ENCODE results near the gene AKNA. TPM values are rescaled to one million over a fixed set of nuclear protein-coding genes. Genes with fewer than 3 reads are reported as not detected.

AKNA gene
- total and polyA plus RNA-seq, 12 donors = 4.8 to 37.3 (median 15.9) TPM

DNA sequence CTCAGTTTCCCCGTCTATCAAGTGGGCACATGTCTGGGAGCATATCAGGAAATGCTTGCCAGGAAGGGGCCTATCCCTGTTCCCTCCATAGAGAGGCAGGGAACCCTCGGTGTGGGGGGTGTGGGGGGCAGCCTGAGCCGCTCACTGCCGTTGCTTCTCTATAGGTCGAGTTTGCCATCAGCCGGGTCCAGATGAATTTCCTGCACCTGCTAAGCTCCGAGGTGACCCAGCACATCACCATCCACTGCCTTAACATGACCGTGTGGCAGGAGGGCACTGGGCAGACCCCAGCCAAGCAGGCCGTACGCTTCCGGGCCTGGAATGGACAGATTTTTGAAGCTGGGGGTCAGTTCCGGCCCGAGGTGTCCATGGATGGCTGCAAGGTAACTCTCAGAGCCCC, 78.7 kb downstream of the AKNA start:
- WGBS, 4 donors = 86 to 97% (median 95%) methylated on average over 6 to 13 of the region's 13 CpGs
- intact Hi-C loops (cut with DNase I) = no loop called here
- Histone ChIP-seq H3K27ac (no peak overlapping the region), H3K4me3 (no peak overlapping the region), H3K9me3 (replicated peaks in 1 of 3) (no peaks in the 10 kb centered on the region), H3K36me3 (replicated peaks in 1 of 2) (peaks cover 0 to 5% of the 10 kb centered on the region in 2 donors), H3K27me3 (no peaks in the 10 kb centered on the region), H3K4me1 (replicated peaks in 1 of 2) (no peaks in the 10 kb centered on the region)
- DNase-seq = peak in 4 of 7 donors; percentile 5 to 44 (median 12)
- TF ChIP-seq POLR2A (IDR thresholded peaks at IDR 0.05) = no peak
- TF ChIP-seq, protein P1, sequence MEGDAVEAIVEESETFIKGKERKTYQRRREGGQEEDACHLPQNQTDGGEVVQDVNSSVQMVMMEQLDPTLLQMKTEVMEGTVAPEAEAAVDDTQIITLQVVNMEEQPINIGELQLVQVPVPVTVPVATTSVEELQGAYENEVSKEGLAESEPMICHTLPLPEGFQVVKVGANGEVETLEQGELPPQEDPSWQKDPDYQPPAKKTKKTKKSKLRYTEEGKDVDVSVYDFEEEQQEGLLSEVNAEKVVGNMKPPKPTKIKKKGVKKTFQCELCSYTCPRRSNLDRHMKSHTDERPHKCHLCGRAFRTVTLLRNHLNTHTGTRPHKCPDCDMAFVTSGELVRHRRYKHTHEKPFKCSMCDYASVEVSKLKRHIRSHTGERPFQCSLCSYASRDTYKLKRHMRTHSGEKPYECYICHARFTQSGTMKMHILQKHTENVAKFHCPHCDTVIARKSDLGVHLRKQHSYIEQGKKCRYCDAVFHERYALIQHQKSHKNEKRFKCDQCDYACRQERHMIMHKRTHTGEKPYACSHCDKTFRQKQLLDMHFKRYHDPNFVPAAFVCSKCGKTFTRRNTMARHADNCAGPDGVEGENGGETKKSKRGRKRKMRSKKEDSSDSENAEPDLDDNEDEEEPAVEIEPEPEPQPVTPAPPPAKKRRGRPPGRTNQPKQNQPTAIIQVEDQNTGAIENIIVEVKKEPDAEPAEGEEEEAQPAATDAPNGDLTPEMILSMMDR (IDR thresholded peaks at IDR 0.05) = no peak

DNA sequence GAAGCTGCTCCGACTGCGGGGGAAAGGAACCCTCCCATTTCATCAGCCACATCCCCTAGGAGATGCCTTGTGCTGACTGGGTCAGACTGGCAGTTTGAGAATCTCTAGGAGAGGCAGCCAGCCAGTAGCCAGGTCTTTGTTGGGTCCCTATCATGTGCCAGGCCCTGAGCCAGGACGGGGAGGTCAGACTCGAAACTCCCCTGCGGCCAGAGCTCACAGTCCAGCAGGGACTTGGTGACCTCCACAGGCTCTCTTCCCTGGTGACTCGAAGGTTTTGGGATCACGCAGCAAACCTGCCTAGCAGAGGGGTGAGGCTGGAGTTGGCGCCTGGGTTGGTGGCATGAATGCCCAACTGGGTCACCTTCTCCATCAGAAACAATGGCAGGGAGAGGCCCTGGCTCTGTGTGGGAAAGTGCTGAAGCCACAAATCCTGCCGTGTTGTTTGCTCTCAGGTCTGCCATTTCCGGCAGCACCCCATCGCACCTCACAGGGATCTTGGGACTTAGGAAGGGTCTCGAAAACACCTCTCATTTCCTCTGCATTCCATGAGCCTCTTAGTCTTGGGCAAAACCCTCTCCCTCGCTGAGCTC, 79.3 kb downstream of the AKNA start:
- TF ChIP-seq, protein P1 (IDR thresholded peaks at IDR 0.05) = no peak
- TF ChIP-seq POLR2A (IDR thresholded peaks at IDR 0.05) = no peak
- H3K9me3 ChIP-seq (replicated peaks in 1 of 3) = no peaks in the 10 kb centered on the region
- peak in 5 of 7 donors; percentile 5 to 40 (median 9) for DNase-seq
- H3K27ac ChIP-seq = no peak overlapping the region
- H3K27me3 ChIP-seq = no peaks in the 10 kb centered on the region
- H3K4me3 ChIP-seq = no peak overlapping the region
- H3K36me3 ChIP-seq (replicated peaks in 1 of 2) = peaks cover 0 to 5% of the 10 kb centered on the region in 2 donors
- intact Hi-C loops (cut with DNase I) = no loop called here
- H3K4me1 ChIP-seq (replicated peaks in 1 of 2) = no peaks in the 10 kb centered on the region
- WGBS, 4 donors = 85 to 95% (median 94%) methylated on average over 8 to 13 of the region's 13 CpGs

DNA sequence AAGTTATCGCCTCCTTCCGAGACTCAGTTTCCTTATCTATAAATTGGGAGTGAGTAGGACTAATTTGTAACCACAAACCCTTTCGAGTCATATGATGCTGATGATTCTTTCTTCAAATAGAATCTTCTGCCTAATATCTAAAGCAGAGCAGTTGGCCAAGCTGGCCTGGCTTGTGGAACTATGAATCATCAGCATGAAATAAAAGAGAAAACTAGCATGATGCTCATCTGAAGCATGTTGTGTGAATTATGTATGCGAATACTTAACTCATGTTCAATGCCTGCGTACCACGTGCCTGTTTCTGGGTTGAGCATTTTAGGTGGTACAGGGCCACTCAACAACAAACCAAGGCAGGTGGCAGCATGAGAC, 79.9 kb downstream of the AKNA start:
- H3K27ac ChIP-seq = no peak overlapping the region
- no peak for TF ChIP-seq POLR2A (IDR thresholded peaks at IDR 0.05)
- TF ChIP-seq, protein P1 (IDR thresholded peaks at IDR 0.05) = no peak
- peaks cover 0 to 5% of the 10 kb centered on the region in 2 donors for H3K36me3 ChIP-seq (replicated peaks in 1 of 2)
- H3K27me3 ChIP-seq = no peaks in the 10 kb centered on the region
- H3K9me3 ChIP-seq (replicated peaks in 1 of 3) = no peaks in the 10 kb centered on the region
- intact Hi-C loops (cut with DNase I) = no loop called here
- 83 to 94% (median 88%) methylated on average over 6 of the region's 6 CpGs for WGBS, 4 donors
- H3K4me3 ChIP-seq = no peak overlapping the region
- H3K4me1 ChIP-seq (replicated peaks in 1 of 2) = no peaks in the 10 kb centered on the region
- DNase-seq = peak in 3 of 7 donors; percentile 1 to 10 (median 8)

DNA sequence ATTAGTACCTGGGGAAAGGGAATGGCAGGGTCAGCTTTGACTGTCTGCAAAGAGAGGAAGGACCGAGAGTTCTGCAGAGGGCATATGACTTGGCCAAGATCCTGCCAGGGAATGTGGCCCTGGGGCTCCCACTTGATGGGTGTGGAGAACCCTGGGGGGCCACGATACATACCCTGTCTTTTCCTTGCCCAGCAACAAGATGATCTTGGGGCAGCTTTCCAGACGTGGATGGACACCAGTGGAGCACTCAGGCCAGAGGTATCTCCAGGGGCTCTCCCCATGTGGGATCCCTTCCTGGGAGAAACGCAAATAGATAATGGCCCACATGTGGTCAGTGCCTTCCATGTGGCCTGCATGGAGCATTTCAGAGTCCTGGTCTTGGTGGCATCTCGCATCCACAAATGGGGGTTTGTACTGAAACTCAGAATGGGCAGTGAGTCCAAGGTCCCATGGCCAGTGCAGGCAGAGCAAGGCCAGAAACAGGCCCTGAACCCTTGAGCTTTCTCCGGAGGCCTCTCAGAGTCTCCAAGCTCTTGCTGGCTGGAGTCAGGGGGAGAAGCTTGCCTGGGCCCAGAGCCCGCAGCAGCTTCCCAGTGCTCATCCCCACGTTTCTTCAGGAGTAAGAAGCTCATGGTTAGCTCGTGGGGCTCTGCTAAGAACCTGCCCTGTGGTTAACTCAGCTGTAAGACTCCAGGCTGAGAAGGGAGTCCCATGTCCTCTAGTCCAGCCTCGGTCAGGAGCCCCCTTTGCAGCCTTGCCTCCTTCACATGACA, 83.2 kb downstream of the AKNA start:
- no peak overlapping the region for H3K27ac ChIP-seq
- intact Hi-C loops (cut with DNase I) = no loop called here
- H3K4me1 ChIP-seq (replicated peaks in 1 of 2) = no peaks in the 10 kb centered on the region
- WGBS, 4 donors = 83 to 87% (median 86%) methylated on average over 9 to 10 of the region's 10 CpGs
- no peak overlapping the region for H3K4me3 ChIP-seq
- H3K27me3 ChIP-seq = no peaks in the 10 kb centered on the region
- peaks cover 0 to 9% of the 10 kb centered on the region in 2 donors for H3K36me3 ChIP-seq (replicated peaks in 1 of 2)
- DNase-seq = peak in 5 of 7 donors; percentile 4 to 39 (median 11)
- H3K9me3 ChIP-seq (replicated peaks in 1 of 3) = no peaks in the 10 kb centered on the region
- TF ChIP-seq, protein P1 (IDR thresholded peaks at IDR 0.05) = no peak
- TF ChIP-seq POLR2A (IDR thresholded peaks at IDR 0.05) = no peak
